ENCODE data around the gene CACNG7. TPM values are rescaled to one million over a fixed set of nuclear protein-coding genes. Genes with fewer than 3 reads are reported as not detected.

Gene CACNG7
- total RNA-seq, 1 experiment from 2014 or later = not detected

- ChIA-PET POLR2A (ENCODE audit: unreplicated experiment) (no interaction called here), CTCF (interaction anchor here (1.2 kb wide), 1 partner anchor 118 kb away, joined by 4 read pairs; no protein-coding TSS in a partner anchor)
- H3K4me1 ChIP-seq (ENCODE audit: insufficient read depth, low read length) = peaks cover 17% of the 10 kb centered on the region
These were observed 2.6 kb upstream of the CACNG7 start for GRCh38 chr19:53906211-53907192.

GRCh38 chr19:53907193-53907581 lies 1.9 kb upstream of the CACNG7 start:
- ChIA-PET POLR2A (ENCODE audit: unreplicated experiment) (no interaction called here), CTCF (interaction anchor here (1.2 kb wide), 1 partner anchor 117 kb away, joined by 4 read pairs; no protein-coding TSS in a partner anchor)
- ATAC-seq = no peak
- TF ChIP-seq EZH2phosphoT487 (IDR thresholded peaks at IDR 0.05; ENCODE audit: borderline replicate concordance, low read length) = no peak
- TF ChIP-seq EZH2 (IDR thresholded peaks at IDR 0.05; ENCODE audit: low read length, unreplicated experiment) = no peak
- TF ChIP-seq, protein P1, sequence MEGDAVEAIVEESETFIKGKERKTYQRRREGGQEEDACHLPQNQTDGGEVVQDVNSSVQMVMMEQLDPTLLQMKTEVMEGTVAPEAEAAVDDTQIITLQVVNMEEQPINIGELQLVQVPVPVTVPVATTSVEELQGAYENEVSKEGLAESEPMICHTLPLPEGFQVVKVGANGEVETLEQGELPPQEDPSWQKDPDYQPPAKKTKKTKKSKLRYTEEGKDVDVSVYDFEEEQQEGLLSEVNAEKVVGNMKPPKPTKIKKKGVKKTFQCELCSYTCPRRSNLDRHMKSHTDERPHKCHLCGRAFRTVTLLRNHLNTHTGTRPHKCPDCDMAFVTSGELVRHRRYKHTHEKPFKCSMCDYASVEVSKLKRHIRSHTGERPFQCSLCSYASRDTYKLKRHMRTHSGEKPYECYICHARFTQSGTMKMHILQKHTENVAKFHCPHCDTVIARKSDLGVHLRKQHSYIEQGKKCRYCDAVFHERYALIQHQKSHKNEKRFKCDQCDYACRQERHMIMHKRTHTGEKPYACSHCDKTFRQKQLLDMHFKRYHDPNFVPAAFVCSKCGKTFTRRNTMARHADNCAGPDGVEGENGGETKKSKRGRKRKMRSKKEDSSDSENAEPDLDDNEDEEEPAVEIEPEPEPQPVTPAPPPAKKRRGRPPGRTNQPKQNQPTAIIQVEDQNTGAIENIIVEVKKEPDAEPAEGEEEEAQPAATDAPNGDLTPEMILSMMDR (conservative IDR thresholded peaks at IDR 0.05; ENCODE audit: low read depth, low read length) = no peak
- H3K4me1 ChIP-seq (ENCODE audit: insufficient read depth, low read length) = peaks cover 17% of the 10 kb centered on the region
- no peaks in the 10 kb centered on the region for H3K9me3 ChIP-seq (ENCODE audit: low read length)
- no peaks in the 10 kb centered on the region for H4K20me1 ChIP-seq (ENCODE audit: low read length)
- intact Hi-C loops (cut with micrococcal nuclease) = loop anchor here (2.0 to 10.0 kb wide), 3 partner anchors 64 to 115 kb away; no protein-coding TSS in a partner anchor
- H2AFZ ChIP-seq (ENCODE audit: low read length) = no peak overlapping the region
- DNase-seq = no peak
- no peaks in the 10 kb centered on the region for H3K36me3 ChIP-seq (ENCODE audit: low read depth, low read length)
- no peak overlapping the region for H3K4me3 ChIP-seq (ENCODE audit: low read length)
- no peaks in the 10 kb centered on the region for H3K79me2 ChIP-seq (ENCODE audit: low read length)
- H3K27ac ChIP-seq (ENCODE audit: low read length) = no peak overlapping the region
- H3K9ac ChIP-seq (ENCODE audit: low read length) = no peak overlapping the region
- peaks cover 50% of the 10 kb centered on the region for H3K27me3 ChIP-seq (ENCODE audit: low read length)
- BruUV-seq (replicated peaks) = no TSS peak
- no peaks in the 10 kb centered on the region for H3F3A ChIP-seq (ENCODE audit: low read length, unreplicated experiment)
- no peaks in the 10 kb centered on the region for H3K9me2 ChIP-seq (replicated peaks; ENCODE audit: low read length)
- no peak overlapping the region; the same call in 1 of the 2 replicates for H3K4me2 ChIP-seq (ENCODE audit: low read length)

More at GRCh38 chr19:53906211-53907192, 2.6 kb upstream of the CACNG7 start:
- BruUV-seq (replicated peaks) = no TSS peak
- Histone ChIP-seq H3K4me2 (ENCODE audit: low read length) (peak overlapping the region; percentile 48; the same call in 1 of the 2 replicates), H3K27ac (ENCODE audit: low read length) (no peak overlapping the region), H3K36me3 (ENCODE audit: low read depth, low read length) (no peaks in the 10 kb centered on the region), H2AFZ (ENCODE audit: low read length) (no peak overlapping the region), H3K9me3 (ENCODE audit: low read length) (no peaks in the 10 kb centered on the region), H3K4me3 (ENCODE audit: low read length) (no peak overlapping the region), H3K9me2 (replicated peaks; ENCODE audit: low read length) (no peaks in the 10 kb centered on the region), H3F3A (ENCODE audit: low read length, unreplicated experiment) (no peaks in the 10 kb centered on the region), H3K9ac (ENCODE audit: low read length) (no peak overlapping the region), H4K20me1 (ENCODE audit: low read length) (no peaks in the 10 kb centered on the region), H3K79me2 (ENCODE audit: low read length) (no peaks in the 10 kb centered on the region), H3K27me3 (ENCODE audit: low read length) (peaks cover 49% of the 10 kb centered on the region)
- TF ChIP-seq, protein P1 (conservative IDR thresholded peaks at IDR 0.05; ENCODE audit: low read depth, low read length) = peak; percentile 96
- TF ChIP-seq EZH2 (IDR thresholded peaks at IDR 0.05; ENCODE audit: low read length, unreplicated experiment) = no peak
- no peak for TF ChIP-seq EZH2phosphoT487 (IDR thresholded peaks at IDR 0.05; ENCODE audit: borderline replicate concordance, low read length)
- ATAC-seq (peak; percentile 42), DNase-seq (peak; percentile 39)
- intact Hi-C loops (cut with micrococcal nuclease) = loop anchor here (2.0 to 10.0 kb wide), 3 partner anchors 64 to 116 kb away; no protein-coding TSS in a partner anchor

All from PC-3 (cell line).